Ramos (cell line): ENCODE data around the gene HAT1.
"Not testable (repeated sequence)": the region's sequence is repeated elsewhere in the genome, so short reads cannot be mapped to it uniquely, and the experiment has no call there.

Experiments
- in situ Hi-C: fragments of 300-500 bp; cut with MboI; formaldehyde crosslinking; loops from one replicate; pipeline ENCODE4 v1.14.3; 2022; ENCODE audit warnings: low sequenced_read_pairs; ENCODE audit not compliant: unreplicated experiment

HAT1 gene

GRCh38 chr2:171922230-171923022 lies at the start of gene HAT1:
TSS of gene HAT1 (plus strand) at chr2:171922461. CDS start at chr2:171922501, 40 bp downstream.
- in situ Hi-C loops: no loop called here

GRCh38 chr2:171874517-171874916 lies 47.7 kb upstream of the HAT1 start:
- in situ Hi-C loops: no loop called here

GRCh38 chr2:171874963-171875362 lies 47.3 kb upstream of the HAT1 start:
- in situ Hi-C loops: no loop called here

GRCh38 chr2:171878481-171878993 lies 43.7 kb upstream of the HAT1 start:
- in situ Hi-C loops: no loop called here

- in situ Hi-C loops: no loop called here
Observed at GRCh38 chr2:171879865-171880264, 42.4 kb upstream of the HAT1 start.

GRCh38 chr2:171880774-171881173 lies 41.5 kb upstream of the HAT1 start:
- in situ Hi-C loops: no loop called here

GRCh38 chr2:171882089-171882769 lies 40.0 kb upstream of the HAT1 start:
- in situ Hi-C loops: no loop called here

GRCh38 chr2:171883275-171883893 lies 38.9 kb upstream of the HAT1 start:
- in situ Hi-C loops: no loop called here

- in situ Hi-C loops: no loop called here
Observed at GRCh38 chr2:171889333-171889732, 32.9 kb upstream of the HAT1 start.

- in situ Hi-C loops: no loop called here
Observed at GRCh38 chr2:171889808-171890207, 32.5 kb upstream of the HAT1 start.

- in situ Hi-C loops: no loop called here
Observed at GRCh38 chr2:171893196-171893823, 29.0 kb upstream of the HAT1 start.

- in situ Hi-C loops: no loop called here
Observed at GRCh38 chr2:171893824-171894611, 28.2 kb upstream of the HAT1 start, which contains the start of gene SLC25A12. TSS of gene SLC25A12 (minus strand) at chr2:171894244. CDS start at chr2:171894214, 30 bp downstream.

GRCh38 chr2:171894612-171894947 lies 27.7 kb upstream of the HAT1 start:
- in situ Hi-C loops: no loop called here

- in situ Hi-C loops: no loop called here
Observed at GRCh38 chr2:171895786-171896185, 26.5 kb upstream of the HAT1 start.

GRCh38 chr2:171899623-171900282 lies 22.5 kb upstream of the HAT1 start:
- in situ Hi-C loops: not testable (repeated sequence)

- in situ Hi-C loops: no loop called here
Observed at GRCh38 chr2:171902840-171903420, 19.3 kb upstream of the HAT1 start.

- in situ Hi-C loops: no loop called here
Observed at GRCh38 chr2:171908235-171908634, 14.0 kb upstream of the HAT1 start.

- in situ Hi-C loops: no loop called here
Observed at GRCh38 chr2:171909266-171909665, 13.0 kb upstream of the HAT1 start.

- in situ Hi-C loops: no loop called here
Observed at GRCh38 chr2:171910494-171910893, 11.8 kb upstream of the HAT1 start.
